Lower lobe of right lung (tissue), 2 donors: Measurements from ENCODE around the gene GLI3. TPM values are rescaled to one million over a fixed set of nuclear protein-coding genes. Genes with fewer than 3 reads are reported as not detected.
A peak's percentile ranks its signal among the peaks of the same experiment; 100 is the strongest.

Experiments
- ATAC-seq, 2 donors: fragments of 200-7000 bp; cut with Tn5 transposase; one replicate each; pipeline ENCODE4 v1.9.1; 2020 to 2022; ENCODE audit warnings: mild to moderate bottlenecking in 2 of 2, moderate library complexity in 2 of 2
- DNase-seq: peaks from one replicate; pipeline ENCODE4 v3.0.0-alpha.2; 2020
- H3K27ac ChIP-seq: fragments of 200-600 bp; one replicate; pipeline ENCODE4 v1.8.0; 2022
- H3K27me3 ChIP-seq: fragments of 200-600 bp; one replicate; pipeline ENCODE4 v1.8.0; 2022; ENCODE audit warnings: low read depth
- H3K36me3 ChIP-seq: fragments of 200-600 bp; one replicate; pipeline ENCODE4 v1.8.0; 2022; ENCODE audit warnings: mild to moderate bottlenecking
- H3K4me1 ChIP-seq: fragments of 200-600 bp; one replicate; pipeline ENCODE4 v1.8.0; 2022
- H3K4me3 ChIP-seq: fragments of 200-600 bp; one replicate; pipeline ENCODE4 v1.8.0; 2022; ENCODE audit warnings: mild to moderate bottlenecking
- H3K9me3 ChIP-seq: fragments of 200-600 bp; one replicate; pipeline ENCODE4 v1.8.0; 2022
- CTCF ChIP-seq: fragments of 200-600 bp; IDR thresholded peaks from one replicate; pipeline ENCODE4 v1.8.0; 2022; ENCODE audit warnings: antibody characterized with exemption, mild to moderate bottlenecking
- intact Hi-C: fragments of 100-400 bp; cut with DNase I; formaldehyde crosslinking; loops from one replicate; pipeline ENCODE4 v1.11.0; 2022
- total RNA-seq: library from RNA; stranded (reverse); fragmentation: NEBNext Ultra II Directional; extraction: Animal tissue kit (Norgen Biotek cat#: 25700); gene quantifications from one replicate; pipeline ENCODE4 v1.2.1, GENCODE V29; 2021
- donor health status: DM: no; HTN: yes; CAD: no; lungs with severe emphysema.

GLI3 gene
- total RNA-seq, 1 donor from 2014 or later, result 20.7 TPM

GRCh38 chr7:42155584-42156290 lies 81.3 kb downstream of the GLI3 start:
- Histone ChIP-seq H3K4me1 (peaks cover 8% of the 10 kb centered on the region), H3K36me3 (no peaks in the 10 kb centered on the region), H3K4me3 (no peak overlapping the region), H3K9me3 (no peaks in the 10 kb centered on the region), H3K27me3 (no peaks in the 10 kb centered on the region), H3K27ac (no peak overlapping the region)
- no peak for TF ChIP-seq CTCF
- intact Hi-C loops, result no loop called here
- DNase-seq (no peak), ATAC-seq (no peak)

DNA sequence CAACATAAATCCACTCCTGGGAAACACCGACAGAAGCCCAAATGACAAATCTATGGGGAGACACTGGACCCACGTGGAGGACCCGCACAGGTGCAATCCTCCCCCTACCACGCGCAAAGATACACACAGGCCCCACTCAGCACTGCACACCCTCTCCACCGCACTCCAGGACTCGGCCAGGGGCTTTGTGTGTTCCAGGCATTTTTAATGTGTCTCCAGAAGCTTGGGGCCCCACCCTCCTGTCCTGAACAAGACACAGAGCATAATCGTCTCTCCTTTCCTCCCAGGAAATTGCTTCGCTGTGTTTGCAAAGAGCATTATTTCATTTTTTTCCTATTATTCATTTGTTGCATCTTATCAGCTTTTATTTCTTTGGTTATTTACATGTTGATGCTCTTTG lies 82.8 kb downstream of the GLI3 start:
- no peak overlapping the region for H3K27ac ChIP-seq
- H3K4me1 ChIP-seq, result peaks cover 8% of the 10 kb centered on the region
- no peak for ATAC-seq

DNA sequence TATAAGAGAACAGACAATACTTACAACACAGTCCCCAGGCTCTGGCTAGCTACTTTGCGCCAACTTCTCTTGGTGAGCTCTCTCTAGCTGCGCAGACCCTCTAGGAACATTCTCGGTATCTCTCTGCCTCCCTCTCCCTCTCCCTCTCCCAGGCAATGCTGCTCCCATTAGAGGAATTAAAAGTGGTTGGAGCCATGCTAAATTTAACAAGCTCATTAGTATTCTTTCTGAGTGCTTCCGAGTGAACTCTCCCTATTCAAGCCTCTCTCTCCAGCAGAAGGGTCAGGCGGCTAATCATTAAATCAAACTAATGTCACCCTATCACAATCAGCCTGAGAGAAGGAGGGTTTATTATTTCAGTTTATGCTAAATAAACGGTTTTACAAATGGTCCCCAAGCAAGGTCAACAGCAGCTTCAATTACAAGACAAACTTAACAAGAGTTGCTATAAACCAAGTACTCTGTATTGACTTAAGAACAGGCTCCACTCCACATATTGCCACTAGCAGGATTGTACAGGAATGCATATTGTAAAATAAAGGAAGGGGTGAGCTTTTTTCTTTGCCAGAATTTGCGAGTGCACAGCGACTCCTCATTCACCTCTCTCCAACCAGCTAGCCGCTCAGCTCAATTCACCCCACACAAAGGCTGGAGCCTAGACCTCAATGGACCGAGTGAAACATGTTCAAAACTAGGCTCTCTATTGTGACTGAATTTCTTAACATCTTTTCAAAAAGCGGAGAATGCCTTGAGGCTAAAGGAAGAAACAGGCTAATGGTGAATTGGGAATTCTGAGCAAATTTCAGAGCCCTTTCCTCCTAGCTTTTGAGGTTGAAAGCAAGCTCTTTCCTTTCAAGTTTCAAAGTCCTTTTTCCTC lies 84.4 kb downstream of the GLI3 start:
- ATAC-seq (peak; percentile 83 to 88), DNase-seq (no peak)
- Histone ChIP-seq H3K36me3 (no peaks in the 10 kb centered on the region), H3K27ac (peak overlapping the region; percentile 32), H3K4me3 (no peak overlapping the region), H3K27me3 (no peaks in the 10 kb centered on the region), H3K4me1 (peaks cover 8% of the 10 kb centered on the region), H3K9me3 (no peaks in the 10 kb centered on the region)
- intact Hi-C loops, result no loop called here
- TF ChIP-seq CTCF, result no peak

More for the DNA sequence above, 82.8 kb downstream of the GLI3 start:
- H3K4me3 ChIP-seq, result no peak overlapping the region
- H3K9me3 ChIP-seq, result no peaks in the 10 kb centered on the region
- DNase-seq, result no peak
- no peaks in the 10 kb centered on the region for H3K36me3 ChIP-seq
- TF ChIP-seq CTCF, result no peak
- intact Hi-C loops, result no loop called here
- no peaks in the 10 kb centered on the region for H3K27me3 ChIP-seq

GRCh38 chr7:42151309-42151708 lies 85.7 kb downstream of the GLI3 start:
- Histone ChIP-seq H3K27me3 (no peaks in the 10 kb centered on the region), H3K4me3 (peak overlapping the region; percentile 12), H3K36me3 (no peaks in the 10 kb centered on the region), H3K9me3 (no peaks in the 10 kb centered on the region), H3K4me1 (peaks cover 8% of the 10 kb centered on the region), H3K27ac (peak overlapping the region; percentile 37)
- intact Hi-C loops, result no loop called here
- no peak for TF ChIP-seq CTCF
- ATAC-seq (peak; percentile 80 to 81), DNase-seq (no peak)

DNA sequence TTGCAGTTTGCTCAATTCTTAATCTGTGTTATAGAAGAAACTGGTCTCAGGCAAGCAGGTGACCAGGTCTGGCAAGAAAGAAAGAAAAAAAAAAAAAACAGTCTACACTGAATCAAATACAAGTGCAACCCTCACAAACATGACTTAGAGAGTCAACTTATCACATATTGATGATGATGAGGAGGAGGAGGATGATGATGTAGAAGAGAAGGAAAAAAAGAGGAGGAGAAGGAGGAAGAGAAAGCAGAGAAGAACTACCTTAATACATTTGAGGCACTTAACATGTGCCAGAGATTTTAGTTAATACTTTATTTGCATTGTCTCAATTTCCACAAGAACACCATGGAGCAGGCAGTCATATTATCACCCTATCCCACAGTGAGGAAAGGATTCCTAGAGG lies 91.5 kb downstream of the GLI3 start:
- Histone ChIP-seq H3K9me3 (no peaks in the 10 kb centered on the region), H3K4me3 (no peak overlapping the region), H3K27ac (no peak overlapping the region), H3K36me3 (no peaks in the 10 kb centered on the region), H3K4me1 (no peaks in the 10 kb centered on the region), H3K27me3 (no peaks in the 10 kb centered on the region)
- ATAC-seq (no peak), DNase-seq (no peak)
- intact Hi-C loops, result no loop called here
- TF ChIP-seq CTCF, result no peak
